Measurements from ENCODE around the gene DNAJC24. TPM values are rescaled to one million over a fixed set of nuclear protein-coding genes. Genes with fewer than 3 reads are reported as not detected.

The DNAJC24 gene
- total RNA-seq, 1 donor from 2014 or later = 11.1 TPM

DNA sequence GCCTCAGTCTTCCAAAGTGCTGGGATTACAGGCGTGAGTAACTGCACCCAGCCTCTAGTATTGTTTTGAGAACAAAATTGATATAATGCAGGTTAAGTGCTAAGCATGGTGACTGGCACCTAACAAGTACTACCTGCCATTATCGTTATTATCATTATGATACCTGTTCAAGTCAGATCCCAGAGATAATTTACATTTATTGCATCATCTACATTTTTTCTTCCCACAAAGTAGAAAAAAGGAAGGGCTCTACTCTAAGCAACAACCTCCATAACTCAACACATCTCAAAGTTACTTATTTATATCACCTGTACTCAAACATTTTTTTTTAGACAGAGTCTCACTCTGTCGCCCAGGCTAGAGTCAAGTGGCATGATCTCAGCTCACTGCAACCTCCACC lies 42.2 kb upstream of the DNAJC24 start:
- Mint-ChIP-seq H3K9me3 (ENCODE audit: unreplicated experiment) (no peaks in the 10 kb centered on the region), H3K27me3 (ENCODE audit: unreplicated experiment) (no peaks in the 10 kb centered on the region), H3K36me3 (ENCODE audit: low read depth, unreplicated experiment) (no peaks in the 10 kb centered on the region), H3K4me3 (ENCODE audit: unreplicated experiment) (no peak overlapping the region), H3K4me1 (ENCODE audit: unreplicated experiment) (no peaks in the 10 kb centered on the region), H3K27ac (ENCODE audit: unreplicated experiment) (no peak overlapping the region)
- no peak for DNase-seq (ENCODE audit: low spot score)
- TF ChIP-seq, protein P1, sequence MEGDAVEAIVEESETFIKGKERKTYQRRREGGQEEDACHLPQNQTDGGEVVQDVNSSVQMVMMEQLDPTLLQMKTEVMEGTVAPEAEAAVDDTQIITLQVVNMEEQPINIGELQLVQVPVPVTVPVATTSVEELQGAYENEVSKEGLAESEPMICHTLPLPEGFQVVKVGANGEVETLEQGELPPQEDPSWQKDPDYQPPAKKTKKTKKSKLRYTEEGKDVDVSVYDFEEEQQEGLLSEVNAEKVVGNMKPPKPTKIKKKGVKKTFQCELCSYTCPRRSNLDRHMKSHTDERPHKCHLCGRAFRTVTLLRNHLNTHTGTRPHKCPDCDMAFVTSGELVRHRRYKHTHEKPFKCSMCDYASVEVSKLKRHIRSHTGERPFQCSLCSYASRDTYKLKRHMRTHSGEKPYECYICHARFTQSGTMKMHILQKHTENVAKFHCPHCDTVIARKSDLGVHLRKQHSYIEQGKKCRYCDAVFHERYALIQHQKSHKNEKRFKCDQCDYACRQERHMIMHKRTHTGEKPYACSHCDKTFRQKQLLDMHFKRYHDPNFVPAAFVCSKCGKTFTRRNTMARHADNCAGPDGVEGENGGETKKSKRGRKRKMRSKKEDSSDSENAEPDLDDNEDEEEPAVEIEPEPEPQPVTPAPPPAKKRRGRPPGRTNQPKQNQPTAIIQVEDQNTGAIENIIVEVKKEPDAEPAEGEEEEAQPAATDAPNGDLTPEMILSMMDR (IDR thresholded peaks at IDR 0.05; ENCODE audit: unreplicated experiment) = no peak

DNA sequence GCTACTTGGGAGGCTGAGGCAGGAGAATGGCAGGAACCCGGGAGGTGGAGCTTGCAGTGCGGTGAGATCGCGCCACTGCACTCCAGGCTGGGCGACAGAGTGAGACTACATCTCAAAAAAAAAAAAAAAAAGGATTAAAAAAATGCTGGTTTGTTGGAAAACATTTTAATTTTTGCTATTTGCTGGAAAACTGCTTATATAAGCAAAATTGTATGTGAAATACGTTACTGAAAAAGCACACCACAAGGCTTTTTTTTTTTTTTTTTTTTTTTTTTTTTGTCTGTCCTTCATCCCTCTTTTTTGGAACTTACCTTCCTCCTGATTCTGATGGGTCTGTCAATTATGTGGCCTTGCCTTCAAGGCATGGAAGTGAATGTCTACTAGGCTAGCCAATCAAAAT lies 41.0 kb upstream of the DNAJC24 start:
- Mint-ChIP-seq H3K4me3 (ENCODE audit: unreplicated experiment) (no peak overlapping the region), H3K27ac (ENCODE audit: unreplicated experiment) (no peak overlapping the region), H3K36me3 (ENCODE audit: low read depth, unreplicated experiment) (no peaks in the 10 kb centered on the region), H3K9me3 (ENCODE audit: unreplicated experiment) (no peaks in the 10 kb centered on the region), H3K4me1 (ENCODE audit: unreplicated experiment) (no peaks in the 10 kb centered on the region), H3K27me3 (ENCODE audit: unreplicated experiment) (no peaks in the 10 kb centered on the region)
- TF ChIP-seq, protein P1 (IDR thresholded peaks at IDR 0.05; ENCODE audit: unreplicated experiment) = no peak
- no peak for DNase-seq (ENCODE audit: low spot score)

DNA sequence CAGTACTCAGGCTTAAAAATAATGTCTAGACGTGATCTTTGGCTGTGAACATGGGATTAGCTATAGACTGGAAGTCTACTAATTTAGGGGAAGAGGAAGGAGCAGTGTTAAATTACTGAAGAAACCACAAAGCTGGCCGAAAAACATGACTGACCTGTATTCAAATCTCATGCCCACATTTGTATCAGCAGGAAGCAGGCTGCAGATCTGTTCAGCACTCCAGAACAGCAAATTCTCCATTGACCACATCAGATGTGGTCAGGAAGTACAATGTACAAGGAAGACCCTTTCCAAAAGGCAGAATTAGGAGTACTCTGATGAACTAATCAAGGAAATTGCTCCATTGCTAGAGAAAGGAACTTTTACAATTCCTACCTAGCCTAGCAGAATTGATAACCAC lies 31.9 kb upstream of the DNAJC24 start:
- no peak overlapping the region for H3K27ac Mint-ChIP-seq (ENCODE audit: unreplicated experiment)
- H3K36me3 Mint-ChIP-seq (ENCODE audit: low read depth, unreplicated experiment) = no peaks in the 10 kb centered on the region
- no peaks in the 10 kb centered on the region for H3K9me3 Mint-ChIP-seq (ENCODE audit: unreplicated experiment)
- H3K4me1 Mint-ChIP-seq (ENCODE audit: unreplicated experiment) = peaks cover 6% of the 10 kb centered on the region
- TF ChIP-seq, protein P1 (IDR thresholded peaks at IDR 0.05; ENCODE audit: unreplicated experiment) = no peak
- DNase-seq (ENCODE audit: low spot score) = no peak
- no peak overlapping the region for H3K4me3 Mint-ChIP-seq (ENCODE audit: unreplicated experiment)
- peaks cover 4% of the 10 kb centered on the region for H3K27me3 Mint-ChIP-seq (ENCODE audit: unreplicated experiment)

DNA sequence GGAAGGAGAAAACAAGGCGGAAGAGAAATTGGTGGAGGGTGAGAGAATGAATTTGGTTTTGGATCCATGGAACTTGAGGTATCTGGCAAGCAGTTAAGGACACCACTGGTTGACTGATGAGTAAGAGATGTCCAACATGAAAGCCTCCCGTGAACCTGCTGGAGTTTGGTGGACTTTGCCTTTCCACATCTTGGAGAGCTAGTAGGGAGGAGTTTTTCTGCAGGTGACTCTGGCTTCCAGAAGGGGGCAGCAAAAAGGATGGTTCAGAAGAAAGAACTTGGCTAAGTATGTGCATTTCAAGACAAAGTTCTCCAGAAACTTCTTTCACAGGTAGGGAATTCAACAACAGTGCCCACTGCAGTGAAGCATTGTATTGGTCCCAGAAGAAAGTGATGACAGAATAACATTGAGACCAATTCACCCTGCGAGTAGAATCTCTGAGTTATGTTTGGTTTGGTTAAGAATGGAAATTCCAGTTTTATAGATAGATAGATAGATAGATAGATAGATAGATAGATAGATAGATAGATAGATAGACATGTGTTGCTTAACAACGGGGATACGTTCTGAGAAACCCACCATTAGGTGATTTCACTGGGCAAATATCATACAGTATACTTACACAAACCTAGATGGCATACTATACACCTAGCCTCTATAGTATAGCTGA lies 28.6 kb upstream of the DNAJC24 start:
- Mint-ChIP-seq H3K36me3 (ENCODE audit: low read depth, unreplicated experiment) (no peaks in the 10 kb centered on the region), H3K4me3 (ENCODE audit: unreplicated experiment) (no peak overlapping the region), H3K27me3 (ENCODE audit: unreplicated experiment) (peaks cover 3% of the 10 kb centered on the region), H3K27ac (ENCODE audit: unreplicated experiment) (no peak overlapping the region), H3K4me1 (ENCODE audit: unreplicated experiment) (peaks cover 6% of the 10 kb centered on the region), H3K9me3 (ENCODE audit: unreplicated experiment) (no peaks in the 10 kb centered on the region)
- peak; percentile 43 for DNase-seq (ENCODE audit: low spot score)
- TF ChIP-seq, protein P1 (IDR thresholded peaks at IDR 0.05; ENCODE audit: unreplicated experiment) = peak; percentile 75

DNA sequence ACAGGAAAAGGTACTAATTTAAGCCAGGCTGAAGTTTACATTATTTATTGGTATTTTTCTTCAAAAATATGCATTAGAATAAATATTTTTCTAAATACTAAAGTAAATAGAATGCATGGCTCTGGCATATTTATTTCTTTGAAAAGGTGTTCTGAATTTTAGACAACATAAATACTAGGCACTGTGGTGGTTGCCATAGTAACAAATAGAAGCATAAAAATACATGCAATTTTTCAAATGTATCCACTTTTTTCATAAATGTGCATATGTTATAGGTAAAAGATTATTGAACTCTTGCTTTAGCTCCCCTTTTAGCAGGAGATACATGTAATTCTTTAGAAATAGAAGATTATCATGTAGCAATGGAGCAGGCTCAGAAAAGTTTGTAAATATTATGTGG lies 18.5 kb upstream of the DNAJC24 start:
- Mint-ChIP-seq H3K36me3 (ENCODE audit: low read depth, unreplicated experiment) (no peaks in the 10 kb centered on the region), H3K27me3 (ENCODE audit: unreplicated experiment) (no peaks in the 10 kb centered on the region), H3K9me3 (ENCODE audit: unreplicated experiment) (no peaks in the 10 kb centered on the region), H3K4me3 (ENCODE audit: unreplicated experiment) (no peak overlapping the region), H3K4me1 (ENCODE audit: unreplicated experiment) (no peaks in the 10 kb centered on the region), H3K27ac (ENCODE audit: unreplicated experiment) (no peak overlapping the region)
- TF ChIP-seq, protein P1 (IDR thresholded peaks at IDR 0.05; ENCODE audit: unreplicated experiment) = no peak
- no peak for DNase-seq (ENCODE audit: low spot score)

All from endothelial cell (in vitro differentiated cells).